ENCODE data around the gene PLCB3. TPM values are rescaled to one million over a fixed set of nuclear protein-coding genes. Genes with fewer than 3 reads are reported as not detected.

The PLCB3 gene
- total and polyA plus RNA-seq, 3 experiments from 2014 or later, result 0.47 to 13.6 (median 12.5) TPM

GRCh38 chr11:64291752-64292459 is 40.6 kb downstream of the PLCB3 start:
- Histone ChIP-seq H3K4me3 (ENCODE audit: low read length) (no peak overlapping the region), H3K9me3 (ENCODE audit: low read length) (no peaks in the 10 kb centered on the region), H3K27me3 (ENCODE audit: insufficient read depth, low read length, poor library complexity, severe bottlenecking) (peaks cover 44% of the 10 kb centered on the region), H3K27ac (ENCODE audit: low read depth, low read length) (no peak overlapping the region), H3K4me1 (ENCODE audit: insufficient read depth, low read length) (no peaks in the 10 kb centered on the region), H3K36me3 (ENCODE audit: insufficient read depth, low read length) (no peaks in the 10 kb centered on the region)
- no peaks in the 10 kb centered on the region for H3K36me3 Mint-ChIP-seq
- ChIA-PET POLR2A (interaction anchor here (0.5 to 1.0 kb wide), 2 partner anchors 9 to 20 kb away, joined by 3 read pairs; no protein-coding TSS in a partner anchor), CTCF (interaction anchor here (1.6 to 2.0 kb wide), 2 partner anchors 9 to 12 kb away, joined by 3 to 13 read pairs; partner anchors contain the start of gene CATSPERZ)
- H3K27me3 Mint-ChIP-seq, result peaks cover 41 to 47% of the 10 kb centered on the region in 2 donors
- H3K4me1 Mint-ChIP-seq, result peaks cover 0 to 10% (median 4%) of the 10 kb centered on the region in 3 donors
- peaks cover 0 to 2% (median 0%) of the 10 kb centered on the region in 5 donors for H3K9me3 Mint-ChIP-seq
- peak overlapping the region in 1 of 7 donors; percentile 41 for H3K4me3 Mint-ChIP-seq
- no peak overlapping the region for H3K27ac Mint-ChIP-seq
- DNase-seq, result peak in 2 of 5 donors; percentile 23 to 36

- DNase-seq, result no peak
- Mint-ChIP-seq H3K36me3 (no peaks in the 10 kb centered on the region), H3K27me3 (peaks cover 49 to 55% of the 10 kb centered on the region in 2 donors), H3K4me3 (peak overlapping the region in 5 of 7 donors; percentile 16 to 70 (median 52)), H3K4me1 (peaks cover 0 to 10% (median 3%) of the 10 kb centered on the region in 3 donors), H3K27ac (no peak overlapping the region), H3K9me3 (peaks cover 0 to 2% (median 0%) of the 10 kb centered on the region in 5 donors)
- POLR2A ChIA-PET, result interaction anchor here (0.5 to 1.0 kb wide), 2 partner anchors 8 to 21 kb away, joined by 3 read pairs; no protein-coding TSS in a partner anchor
- Histone ChIP-seq H3K4me1 (ENCODE audit: insufficient read depth, low read length) (no peaks in the 10 kb centered on the region), H3K27ac (ENCODE audit: low read depth, low read length) (no peak overlapping the region), H3K4me3 (ENCODE audit: low read length) (no peak overlapping the region), H3K27me3 (ENCODE audit: insufficient read depth, low read length, poor library complexity, severe bottlenecking) (peaks cover 52% of the 10 kb centered on the region), H3K9me3 (ENCODE audit: low read length) (no peaks in the 10 kb centered on the region), H3K36me3 (ENCODE audit: insufficient read depth, low read length) (no peaks in the 10 kb centered on the region)
- CTCF ChIA-PET, result interaction anchor here (1.6 to 2.0 kb wide), 2 partner anchors 8 to 11 kb away, joined by 3 to 13 read pairs; partner anchors contain the start of gene CATSPERZ
Observed at GRCh38 chr11:64292460-64293254, 41.3 kb downstream of the PLCB3 start.

GRCh38 chr11:64294774-64295173 is 43.4 kb downstream of the PLCB3 start:
- peaks cover 0 to 2% (median 0%) of the 10 kb centered on the region in 5 donors for H3K9me3 Mint-ChIP-seq
- peak overlapping the region in 1 of 7 donors; percentile 57 for H3K4me3 Mint-ChIP-seq
- Histone ChIP-seq H3K27ac (ENCODE audit: low read depth, low read length) (no peak overlapping the region), H3K36me3 (ENCODE audit: insufficient read depth, low read length) (no peaks in the 10 kb centered on the region), H3K4me1 (ENCODE audit: insufficient read depth, low read length) (peaks cover 3% of the 10 kb centered on the region), H3K9me3 (ENCODE audit: low read length) (no peaks in the 10 kb centered on the region), H3K4me3 (ENCODE audit: low read length) (no peak overlapping the region), H3K27me3 (ENCODE audit: insufficient read depth, low read length, poor library complexity, severe bottlenecking) (peaks cover 72% of the 10 kb centered on the region)
- no peaks in the 10 kb centered on the region for H3K36me3 Mint-ChIP-seq
- no peak for DNase-seq
- H3K4me1 Mint-ChIP-seq, result peaks cover 3 to 22% (median 8%) of the 10 kb centered on the region in 3 donors
- POLR2A ChIA-PET, result interaction anchor here (0.6 kb wide), 1 partner anchor 9 kb away, joined by 7 read pairs; the partner anchor contains the start of gene GPR137
- peaks cover 64 to 73% of the 10 kb centered on the region in 2 donors for H3K27me3 Mint-ChIP-seq
- CTCF ChIA-PET, result interaction anchor here (1.9 kb wide), 1 partner anchor 90 kb away, joined by 8 read pairs; no protein-coding TSS in a partner anchor
- H3K27ac Mint-ChIP-seq, result no peak overlapping the region

- Mint-ChIP-seq H3K4me3 (no peak overlapping the region), H3K9me3 (peaks cover 0 to 2% (median 0%) of the 10 kb centered on the region in 5 donors), H3K36me3 (no peaks in the 10 kb centered on the region), H3K4me1 (peaks cover 12 to 29% (median 14%) of the 10 kb centered on the region in 3 donors), H3K27ac (no peak overlapping the region), H3K27me3 (peaks cover 66 to 78% of the 10 kb centered on the region in 2 donors)
- H3K27ac ChIP-seq (ENCODE audit: low read depth, low read length), result no peak overlapping the region
- ChIA-PET POLR2A (interaction anchor here (0.6 kb wide), 1 partner anchor 10 kb away, joined by 7 read pairs; the partner anchor contains the start of gene GPR137), CTCF (interaction anchor here (1.9 kb wide), 1 partner anchor 91 kb away, joined by 8 read pairs; no protein-coding TSS in a partner anchor)
- H3K27me3 ChIP-seq (ENCODE audit: insufficient read depth, low read length, poor library complexity, severe bottlenecking), result peaks cover 76% of the 10 kb centered on the region
- H3K4me1 ChIP-seq (ENCODE audit: insufficient read depth, low read length), result peaks cover 13% of the 10 kb centered on the region
- DNase-seq, result no peak
- no peaks in the 10 kb centered on the region for H3K36me3 ChIP-seq (ENCODE audit: insufficient read depth, low read length)
- no peak overlapping the region for H3K4me3 ChIP-seq (ENCODE audit: low read length)
- H3K9me3 ChIP-seq (ENCODE audit: low read length), result no peaks in the 10 kb centered on the region
Observed at GRCh38 chr11:64295760-64296159, 44.4 kb downstream of the PLCB3 start.

- CTCF ChIA-PET, result interaction anchor here (1.9 kb wide), 1 partner anchor 91 kb away, joined by 8 read pairs; no protein-coding TSS in a partner anchor
- Histone ChIP-seq H3K27ac (ENCODE audit: low read depth, low read length) (no peak overlapping the region), H3K36me3 (ENCODE audit: insufficient read depth, low read length) (no peaks in the 10 kb centered on the region), H3K9me3 (ENCODE audit: low read length) (no peaks in the 10 kb centered on the region), H3K4me3 (ENCODE audit: low read length) (no peak overlapping the region), H3K4me1 (ENCODE audit: insufficient read depth, low read length) (peaks cover 15% of the 10 kb centered on the region), H3K27me3 (ENCODE audit: insufficient read depth, low read length, poor library complexity, severe bottlenecking) (peaks cover 74% of the 10 kb centered on the region)
- no peaks in the 10 kb centered on the region for H3K9me3 Mint-ChIP-seq
- peaks cover 15 to 31% (median 17%) of the 10 kb centered on the region in 3 donors for H3K4me1 Mint-ChIP-seq
- H3K27ac Mint-ChIP-seq, result no peak overlapping the region
- peaks cover 67 to 79% of the 10 kb centered on the region in 2 donors for H3K27me3 Mint-ChIP-seq
- H3K36me3 Mint-ChIP-seq, result no peaks in the 10 kb centered on the region
- H3K4me3 Mint-ChIP-seq, result no peak overlapping the region
- POLR2A ChIA-PET, result no interaction called here
- no peak for DNase-seq
Observed at GRCh38 chr11:64296236-64296635, 44.9 kb downstream of the PLCB3 start.

- CTCF ChIA-PET, result interaction anchor here (0.9 to 2.9 kb wide), 3 partner anchors 25 to 92 kb away, joined by 3 to 12 read pairs (median 7); no protein-coding TSS in a partner anchor
- H3K27me3 Mint-ChIP-seq, result peaks cover 71 to 82% of the 10 kb centered on the region in 2 donors
- Histone ChIP-seq H3K36me3 (ENCODE audit: insufficient read depth, low read length) (no peaks in the 10 kb centered on the region), H3K9me3 (ENCODE audit: low read length) (no peaks in the 10 kb centered on the region), H3K4me1 (ENCODE audit: insufficient read depth, low read length) (peaks cover 15% of the 10 kb centered on the region), H3K27ac (ENCODE audit: low read depth, low read length) (no peak overlapping the region), H3K27me3 (ENCODE audit: insufficient read depth, low read length, poor library complexity, severe bottlenecking) (peaks cover 80% of the 10 kb centered on the region), H3K4me3 (ENCODE audit: low read length) (no peak overlapping the region)
- H3K4me3 Mint-ChIP-seq, result no peak overlapping the region
- H3K36me3 Mint-ChIP-seq, result no peaks in the 10 kb centered on the region
- H3K27ac Mint-ChIP-seq, result peak overlapping the region in 3 of 8 donors; percentile 5 to 70 (median 31)
- no peak for DNase-seq
- POLR2A ChIA-PET, result no interaction called here
- H3K9me3 Mint-ChIP-seq, result no peaks in the 10 kb centered on the region
- H3K4me1 Mint-ChIP-seq, result peaks cover 15 to 35% (median 17%) of the 10 kb centered on the region in 3 donors
Observed at GRCh38 chr11:64296830-64297698, 45.7 kb downstream of the PLCB3 start.
